HG03060 (cell line): ENCODE data around the gene C8A.

Experiments
- ATAC-seq: cut with Tn5 transposase; IDR thresholded peaks from one replicate; pipeline ENCODE4 v1.9.1; 2021; ENCODE audit warnings: low read depth, moderate number of reproducible peaks; ENCODE audit not compliant: unreplicated experiment

Gene C8A

DNA sequence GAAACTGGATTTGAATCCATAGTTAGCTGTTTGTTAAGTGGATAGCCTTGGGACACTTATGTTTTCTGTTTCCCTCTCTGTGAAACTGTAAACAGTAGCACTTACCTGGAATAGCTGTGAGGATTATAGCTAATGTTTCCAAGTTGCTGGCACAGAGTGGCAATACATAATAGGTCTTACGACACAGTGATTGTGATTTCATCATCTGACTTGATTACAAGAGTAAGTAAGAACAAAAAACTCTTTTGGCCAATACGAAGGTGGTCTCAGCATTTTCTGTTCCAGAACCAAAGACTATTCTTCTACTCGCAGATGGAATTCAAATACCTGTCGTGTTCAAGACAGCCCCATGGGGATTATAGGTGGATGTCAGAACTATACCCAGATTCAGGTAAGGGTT is 109.1 kb downstream of the C8A start:
- ATAC-seq: no peak

DNA sequence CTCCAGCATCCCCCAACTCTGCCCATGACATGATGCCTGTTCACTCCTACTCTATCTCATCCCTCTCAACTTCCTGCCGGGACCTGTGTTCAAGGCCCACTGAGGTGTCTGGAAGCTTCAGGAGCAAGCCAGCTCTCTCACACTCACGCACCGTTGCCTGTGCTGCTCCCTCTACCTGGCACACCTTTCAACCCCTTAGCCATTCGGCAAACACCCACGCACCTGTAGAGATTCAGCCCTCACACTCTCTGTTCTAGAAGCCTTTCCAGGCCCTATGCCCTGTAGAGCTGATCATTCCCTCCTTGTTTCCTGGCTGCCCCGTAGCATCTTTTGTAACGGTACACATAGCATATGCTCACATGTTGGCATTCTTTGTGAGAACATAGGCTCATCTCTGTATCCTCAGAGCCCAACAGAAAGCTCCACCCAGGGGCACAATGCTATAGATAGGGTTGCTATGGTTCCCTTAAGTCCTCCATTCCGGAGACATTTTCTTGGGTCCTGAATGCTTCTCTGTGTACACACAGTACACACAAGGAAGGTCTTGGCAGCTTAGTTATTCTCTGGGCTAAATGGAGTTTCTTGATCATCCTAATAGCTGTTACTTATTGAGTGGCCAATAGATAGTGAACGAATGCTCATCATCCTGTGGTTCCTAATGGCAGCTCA is 109.9 kb downstream of the C8A start:
- no peak for ATAC-seq

DNA sequence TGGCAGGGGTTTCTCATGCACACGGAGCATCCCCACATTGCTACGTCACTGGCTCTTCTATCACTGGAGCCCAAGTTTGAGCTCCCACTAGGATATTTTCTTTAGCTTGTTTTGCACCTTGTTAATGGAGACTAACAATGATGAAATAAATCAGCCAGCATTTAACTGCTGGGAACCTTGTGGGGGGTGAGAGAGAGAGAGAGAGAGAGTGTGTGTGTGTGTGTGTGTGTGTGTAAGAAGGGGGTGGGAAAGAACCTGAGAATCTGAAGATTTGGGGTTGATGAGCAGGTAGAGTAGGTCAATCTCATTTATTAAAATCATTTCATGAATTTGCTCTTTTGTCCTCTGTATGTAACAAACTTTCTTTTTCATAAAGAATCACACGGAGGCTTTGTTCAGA is 110.6 kb downstream of the C8A start:
- ATAC-seq: no peak

DNA sequence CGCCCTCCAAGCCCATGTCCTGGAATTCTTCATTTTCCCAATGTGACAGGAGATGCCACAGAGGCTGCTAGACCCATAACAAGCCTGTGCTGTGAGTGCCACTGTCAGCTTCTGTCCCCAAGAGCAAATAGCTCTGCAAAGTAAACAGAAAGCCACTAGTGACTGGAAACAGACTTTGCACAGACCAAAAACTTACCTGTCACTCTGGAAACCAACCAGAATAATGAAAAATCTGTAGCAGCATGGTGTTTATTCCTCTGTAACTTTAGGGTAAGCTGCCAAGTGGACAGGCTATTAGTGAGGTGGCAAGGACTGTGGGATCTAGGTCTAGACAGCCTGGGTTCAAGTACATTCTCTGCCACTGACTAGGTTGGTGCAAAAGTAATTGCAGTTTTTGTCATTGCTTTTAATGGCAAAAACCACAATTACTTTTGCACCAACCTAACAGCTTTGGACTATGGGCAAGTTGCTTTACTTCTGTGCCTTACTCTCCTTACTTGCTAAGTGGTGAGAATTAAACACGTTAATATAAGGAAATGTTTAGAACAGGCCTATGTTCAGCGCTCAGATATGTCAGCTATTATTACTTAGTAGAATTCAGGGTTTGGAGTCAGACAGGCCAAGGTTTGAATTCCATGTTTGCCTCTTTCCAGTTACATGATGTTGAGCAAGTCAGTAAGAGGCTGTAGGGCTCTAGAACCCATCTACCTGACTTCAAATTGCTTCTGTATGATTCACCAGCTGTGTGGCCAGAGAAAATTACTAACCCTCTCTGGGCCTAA is 111.5 kb downstream of the C8A start, which contains the start of gene C8B:
Gene C8B, minus strand, starts transcription at position 100 of the 782 bp plus-strand sequence. Its CDS starts 67 bp downstream, at position 33.
- no peak for ATAC-seq

DNA sequence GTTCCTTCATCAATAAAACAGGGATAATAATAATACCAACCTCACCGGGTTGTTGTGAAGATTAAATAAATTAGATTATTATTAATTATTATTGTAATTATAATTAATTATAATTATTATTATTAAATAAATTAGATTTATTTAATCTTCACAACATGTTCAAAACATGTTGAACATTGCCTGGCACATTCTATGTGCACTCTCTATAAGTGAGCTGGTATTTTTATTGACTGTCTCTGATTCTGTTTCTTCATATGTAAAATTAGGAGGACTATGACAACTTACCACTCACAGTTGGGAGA is 112.1 kb downstream of the C8A start:
- no peak for ATAC-seq

DNA sequence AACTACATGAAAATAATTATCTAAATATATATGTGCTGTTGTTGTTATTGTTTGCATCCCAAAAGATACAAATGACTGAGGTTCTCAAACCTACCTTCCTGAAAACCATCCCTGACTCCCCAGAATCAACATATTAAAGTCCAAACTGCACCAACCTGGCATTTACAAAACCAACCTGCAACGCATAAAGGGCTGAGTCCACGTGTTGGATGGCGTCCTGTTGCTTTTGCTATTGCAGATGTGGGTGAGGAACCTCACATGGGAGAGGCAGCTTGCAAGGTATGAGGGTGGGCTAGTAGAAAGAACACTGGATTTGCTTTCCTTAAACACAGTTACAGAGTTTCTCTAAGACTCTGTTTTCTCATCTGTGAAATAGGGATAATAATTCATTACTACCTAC is 112.8 kb downstream of the C8A start:
- no peak for ATAC-seq
